SU-DHL-6 (cell line): ENCODE results near the gene REN.

Experiments
- H2AFZ ChIP-seq: fragments of 200-600 bp; sonication (generic); 2 replicates; pipeline ENCODE4 v1.6.1; 2014; ENCODE audit warnings: low read depth, mild to moderate bottlenecking, moderate library complexity, mixed read lengths, antibody characterized with exemption, low read length; ENCODE audit not compliant: severe bottlenecking
- H3F3A ChIP-seq: fragments of 200-600 bp; shearing (Covaris generic); 2 replicates; pipeline ENCODE4 v1.6.0; 2016; ENCODE audit warnings: antibody characterized with exemption, mild to moderate bottlenecking; ENCODE audit not compliant: insufficient read depth
- H3K27ac ChIP-seq: fragments of 200-600 bp; sonication (generic); 2 replicates; pipeline ENCODE4 v1.5.1; 2016; ENCODE audit warnings: low read depth, mild to moderate bottlenecking, low read length, moderate library complexity, mixed read lengths
- H3K27me3 ChIP-seq: fragments of 200-600 bp; sonication (generic), shearing (Covaris generic); 2 replicates; pipeline ENCODE4 v1.6.0; 2014; ENCODE audit warnings: mild to moderate bottlenecking, low read length
- H3K36me3 ChIP-seq: fragments of 200-600 bp; sonication (generic); 2 replicates; pipeline ENCODE4 v1.6.1; 2014; ENCODE audit warnings: mild to moderate bottlenecking, low read length, mixed read lengths
- H3K4me2 ChIP-seq: fragments of 300-600, 200-600 bp; shearing (Covaris generic), sonication (generic); 2 replicates; pipeline ENCODE4 v1.6.0; 2014; ENCODE audit warnings: low read length, low read depth, mild to moderate bottlenecking; ENCODE audit not compliant: poor library complexity, severe bottlenecking
- H3K4me3 ChIP-seq: fragments of 200-600 bp; sonication (generic); 2 replicates; pipeline ENCODE4 v1.5.1; 2014; ENCODE audit warnings: antibody characterized with exemption, low read length, mild to moderate bottlenecking, mixed read lengths; ENCODE audit not compliant: insufficient read depth, poor library complexity, severe bottlenecking
- H3K79me2 ChIP-seq: fragments of 200-600 bp; sonication (generic); 2 replicates; pipeline ENCODE4 v1.6.1; 2014; ENCODE audit warnings: mild to moderate bottlenecking, low read length, moderate library complexity; ENCODE audit not compliant: insufficient read depth
- H3K9ac ChIP-seq: fragments of 200-600 bp; sonication (generic); 2 replicates; pipeline ENCODE4 v1.7.0; 2014; ENCODE audit warnings: mild to moderate bottlenecking, low read length
- H3K9me2 ChIP-seq: fragments of 200-600 bp; sonication (generic); replicated peaks from 2 replicates; pipeline ENCODE4 v1.6.1; 2014; ENCODE audit warnings: low read length; ENCODE audit not compliant: insufficient read depth
- H3K9me3 ChIP-seq: fragments of 200-600 bp; sonication (generic); 2 replicates; pipeline ENCODE4 v1.6.1; 2014; ENCODE audit warnings: low read length, mixed read lengths; ENCODE audit not compliant: insufficient read depth
- H4K20me1 ChIP-seq: fragments of 200-600 bp; sonication (generic); 2 replicates; pipeline ENCODE4 v1.6.1; 2014; ENCODE audit warnings: low read depth, mild to moderate bottlenecking, antibody characterized with exemption, low read length, moderate library complexity, mixed read lengths
- CTCF ChIP-seq: fragments of 200-600 bp; sonication (generic); IDR thresholded peaks from one replicate; pipeline ENCODE4 v1.5.1; 2017; ENCODE audit warnings: antibody characterized with exemption, mild to moderate bottlenecking, low read length, moderate library complexity; ENCODE audit not compliant: insufficient read depth, poor library complexity, severe bottlenecking
- EZH2phosphoT487 ChIP-seq: fragments of 200-600 bp; sonication (generic), shearing (Covaris generic); conservative IDR thresholded peaks from 2 replicates; pipeline ENCODE4 v1.6.1; 2018; ENCODE audit warnings: mild to moderate bottlenecking, antibody characterized with exemption, low read length, moderate library complexity, mixed read lengths

Gene REN

GRCh38 chr1:204170494-204171155 lies 4.5 kb upstream of the REN start:
- Histone ChIP-seq H3K4me2 (no peak overlapping the region), H2AFZ (no peak overlapping the region), H3K27me3 (no peaks in the 10 kb centered on the region), H3K79me2 (no peaks in the 10 kb centered on the region), H3K9me2 (no peaks in the 10 kb centered on the region), H3K36me3 (no peaks in the 10 kb centered on the region), H3K9me3 (peaks cover 23% of the 10 kb centered on the region; the same call in 1 of the 2 replicates), H3K27ac (no peak overlapping the region), H3K4me3 (no peak overlapping the region), H3K9ac (no peak overlapping the region), H3F3A (no peaks in the 10 kb centered on the region), H4K20me1 (no peaks in the 10 kb centered on the region)
- TF ChIP-seq EZH2phosphoT487 (no peak), CTCF (no peak)

- Histone ChIP-seq H3K9me3 (peaks cover 23% of the 10 kb centered on the region; the same call in 1 of the 2 replicates), H3K4me2 (no peak overlapping the region), H3K79me2 (no peaks in the 10 kb centered on the region), H2AFZ (no peak overlapping the region), H4K20me1 (no peaks in the 10 kb centered on the region), H3F3A (no peaks in the 10 kb centered on the region), H3K9ac (no peak overlapping the region), H3K36me3 (no peaks in the 10 kb centered on the region), H3K4me3 (no peak overlapping the region), H3K27me3 (no peaks in the 10 kb centered on the region), H3K9me2 (no peaks in the 10 kb centered on the region), H3K27ac (no peak overlapping the region)
- TF ChIP-seq CTCF (no peak), EZH2phosphoT487 (no peak)
Observed at GRCh38 chr1:204169858-204170257, 3.7 kb upstream of the REN start.

GRCh38 chr1:204167730-204168129 lies 1.6 kb upstream of the REN start:
- H3K36me3 ChIP-seq, result no peaks in the 10 kb centered on the region
- H3K4me2 ChIP-seq, result no peak overlapping the region
- H4K20me1 ChIP-seq, result no peaks in the 10 kb centered on the region
- no peaks in the 10 kb centered on the region for H3F3A ChIP-seq
- no peak overlapping the region for H3K9ac ChIP-seq
- no peak overlapping the region for H2AFZ ChIP-seq
- H3K9me3 ChIP-seq, result peaks cover 23% of the 10 kb centered on the region; the same call in 1 of the 2 replicates
- H3K27me3 ChIP-seq, result no peaks in the 10 kb centered on the region
- no peak overlapping the region for H3K4me3 ChIP-seq
- H3K79me2 ChIP-seq, result no peaks in the 10 kb centered on the region
- no peaks in the 10 kb centered on the region for H3K9me2 ChIP-seq
- H3K27ac ChIP-seq, result no peak overlapping the region
- TF ChIP-seq CTCF, result no peak
- no peak for TF ChIP-seq EZH2phosphoT487
